Gastrocnemius medialis (tissue), 4 donors: ENCODE measurements around the gene UBASH3B. TPM values are rescaled to one million over a fixed set of nuclear protein-coding genes. Genes with fewer than 3 reads are reported as not detected.
"Not testable (repeated sequence)": the region's sequence is repeated elsewhere in the genome, so short reads cannot be mapped to it uniquely, and the experiment has no call there.

Experiments
- ATAC-seq, 2 donors: fragments of 150-250 bp; one replicate each; pipeline ENCODE4 v1.9.1; 2016
- DNase-seq, 2 donors: peaks; one replicate each; pipeline ENCODE4 v3.0.0-alpha.2; 2019
- H3K27ac ChIP-seq, 4 donors: fragments of 200-600 bp; sonication (generic); 1 replicate in 1 of 4; 2 replicates in 3 of 4; pipeline ENCODE4 v1.5.1; 2016 to 2018; ENCODE audit warnings: mild to moderate bottlenecking in 2 of 4, moderate library complexity in 1 of 4
- H3K27me3 ChIP-seq, 3 donors: fragments of 200-600 bp; sonication (generic) in 2 of 3; 1 replicate in 1 of 3; 2 replicates in 2 of 3; pipeline versions ENCODE4 v1.5.1 to v1.6.0; 2016 to 2019; ENCODE audit warnings: mild to moderate bottlenecking in 1 of 3, moderate library complexity in 1 of 3
- H3K36me3 ChIP-seq, 2 donors: fragments of 200-600 bp; sonication (generic) in 1 of 2; one replicate each; pipeline ENCODE4 v1.5.1; 2017 to 2018
- H3K4me1 ChIP-seq, 2 donors: fragments of 200-600 bp; sonication (generic) in 1 of 2; one replicate each; pipeline ENCODE4 v1.5.1; 2016 to 2017; ENCODE audit warnings: mild to moderate bottlenecking in 2 of 2
- H3K4me3 ChIP-seq, 4 donors: fragments of 200-600 bp; sonication (generic) in 3 of 4; 1 replicate in 1 of 4; 2 replicates in 3 of 4; pipeline ENCODE4 v1.5.1; 2016 to 2019; ENCODE audit warnings: mild to moderate bottlenecking in 2 of 4
- H3K9me3 ChIP-seq, 3 donors: fragments of 200-600 bp; sonication (generic) in 2 of 3; 1 replicate in 1 of 3; 2 replicates in 2 of 3; pipeline ENCODE4 v1.5.1; 2016 to 2019
- CTCF ChIP-seq, 5 experiments: fragments of 450-650 bp in 3 of 5; fragments of 200-600 bp in 2 of 5; sonication (generic) in 2 of 5; IDR thresholded peaks in 4 of 5; conservative IDR thresholded peaks in 1 of 5; 1 replicate in 4 of 5; 2 replicates in 1 of 5; pipeline ENCODE4 v1.5.1; 2016 to 2019; ENCODE audit warnings: antibody characterized with exemption in 5 of 5, mild to moderate bottlenecking in 3 of 5, moderate library complexity in 3 of 5
- POLR2A ChIP-seq, 2 donors: fragments of 450-650 bp; IDR thresholded peaks; one replicate each; pipeline ENCODE4 v1.6.1; 2017; ENCODE audit warnings: antibody characterized with exemption in 2 of 2, mild to moderate bottlenecking in 2 of 2, moderate library complexity in 2 of 2
- in situ Hi-C, 4 donors: fragments of 200-750 bp; cut with MboI; loops; one replicate each; pipeline versions ENCODE4 v1.15.0 to v1.8.0; 2017; ENCODE audit warnings: low sequenced_read_pairs in 4 of 4
- intact Hi-C: fragments of 100-400 bp; cut with DNase I; formaldehyde crosslinking; loops from one replicate; pipeline ENCODE4 v1.15.1; 2023; ENCODE audit warnings: low total_unique reads
- total RNA-seq, 4 donors: library from RNA; depleted of rRNA; stranded (reverse); fragments of >200 nt; gene quantifications; one replicate each; pipeline versions ENCODE4 v1.1.0 to v1.2.3, GENCODE V29; 2016

The UBASH3B gene
- total RNA-seq, 4 donors from 2014 or later: 0.32 to 2.9 (median 0.87) TPM

DNA sequence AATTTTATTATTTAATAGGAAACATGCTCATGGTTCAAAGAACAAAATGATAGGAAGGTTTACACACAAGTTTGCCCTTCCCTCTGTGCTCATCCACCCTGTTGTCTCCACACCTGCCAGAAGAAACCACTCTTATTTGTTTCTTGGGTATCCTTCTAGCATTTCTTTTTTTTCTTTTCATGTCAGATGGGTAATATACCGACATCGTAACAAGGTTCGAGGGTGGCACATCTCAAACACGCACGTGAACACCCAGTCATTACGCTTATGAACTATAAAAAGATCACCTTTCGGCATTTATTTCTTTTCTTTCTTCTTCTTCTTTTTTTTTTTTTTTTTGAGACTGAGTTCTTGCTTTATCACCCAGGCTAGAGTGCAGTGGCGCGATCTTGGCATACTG, 70.5 kb downstream of the UBASH3B start:
- no peaks in the 10 kb centered on the region for H3K27me3 ChIP-seq

DNA sequence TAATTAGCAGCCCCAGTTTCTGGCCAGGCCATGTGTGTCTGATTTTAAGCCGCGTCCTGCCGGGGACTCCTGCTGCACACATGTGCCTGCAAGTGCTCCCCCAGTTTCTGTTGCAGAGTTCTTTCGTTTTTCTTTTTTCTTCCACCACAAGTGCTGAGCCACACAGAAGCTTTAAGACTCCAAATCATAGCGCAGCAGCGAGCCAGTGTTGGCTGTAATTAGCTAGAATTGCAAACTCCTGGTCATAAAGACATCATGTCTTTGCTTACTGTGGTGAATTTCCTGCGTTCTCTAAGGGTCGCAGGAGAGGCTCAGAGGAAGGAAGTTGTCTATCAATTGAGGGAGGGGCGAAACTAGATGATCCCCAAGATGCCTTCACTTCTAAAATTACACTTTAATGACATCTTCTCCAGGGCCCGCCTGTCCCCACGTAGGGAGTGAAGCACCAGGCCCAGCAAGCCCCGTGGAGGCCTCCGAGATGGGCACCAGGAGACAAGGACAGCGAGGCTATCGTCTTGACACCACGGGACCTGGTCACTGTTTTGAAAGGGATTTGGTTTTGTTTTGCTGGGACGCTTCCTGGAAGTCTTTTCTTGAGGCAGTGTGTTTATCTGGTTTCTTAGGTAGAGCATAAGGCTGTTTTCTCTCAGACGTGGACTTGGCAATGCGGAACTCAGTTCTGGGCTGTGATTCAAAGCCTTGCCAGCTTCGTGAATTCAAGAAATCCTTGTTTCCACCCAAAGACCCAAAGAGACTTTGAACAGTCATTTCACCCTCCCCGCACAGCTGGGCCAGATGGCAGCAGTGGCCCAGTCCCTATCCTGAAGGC, 71.8 kb downstream of the UBASH3B start:
- ATAC-seq: no peak

More for the DNA sequence above, 70.5 kb downstream of the UBASH3B start:
- Histone ChIP-seq H3K4me1 (no peaks in the 10 kb centered on the region), H3K9me3 (no peaks in the 10 kb centered on the region), H3K27ac (no peak overlapping the region), H3K4me3 (no peak overlapping the region), H3K36me3 (no peaks in the 10 kb centered on the region)
- TF ChIP-seq POLR2A (IDR thresholded peaks at IDR 0.05): no peak
- no peak for TF ChIP-seq CTCF (IDR thresholded peaks at IDR 0.05 in 4 of 5, conservative IDR thresholded peaks at IDR 0.05 in 1 of 5)
- in situ Hi-C loops: no loop called here
- intact Hi-C loops: no loop called here
- DNase-seq (no peak), ATAC-seq (no peak)

GRCh38 chr11:122728561-122728960, 73.0 kb downstream of the UBASH3B start:
- intact Hi-C loops (no loop called here), in situ Hi-C loops (no loop called here)
- TF ChIP-seq POLR2A (IDR thresholded peaks at IDR 0.05): no peak
- TF ChIP-seq CTCF (IDR thresholded peaks at IDR 0.05 in 4 of 5, conservative IDR thresholded peaks at IDR 0.05 in 1 of 5): no peak
- H3K27me3 ChIP-seq: no peaks in the 10 kb centered on the region
- H3K36me3 ChIP-seq: no peaks in the 10 kb centered on the region
- no peaks in the 10 kb centered on the region for H3K4me1 ChIP-seq
- DNase-seq (no peak), ATAC-seq (no peak)
- no peak overlapping the region for H3K4me3 ChIP-seq
- H3K9me3 ChIP-seq: no peaks in the 10 kb centered on the region
- H3K27ac ChIP-seq: no peak overlapping the region

More for the DNA sequence above, 71.8 kb downstream of the UBASH3B start:
- H3K4me1 ChIP-seq: no peaks in the 10 kb centered on the region
- in situ Hi-C loops (no loop called here), intact Hi-C loops (no loop called here)
- no peak overlapping the region for H3K27ac ChIP-seq
- no peak for DNase-seq
- TF ChIP-seq CTCF (IDR thresholded peaks at IDR 0.05 in 4 of 5, conservative IDR thresholded peaks at IDR 0.05 in 1 of 5) (no peak), POLR2A (IDR thresholded peaks at IDR 0.05) (no peak)
- H3K27me3 ChIP-seq: no peaks in the 10 kb centered on the region
- no peaks in the 10 kb centered on the region for H3K36me3 ChIP-seq
- no peaks in the 10 kb centered on the region for H3K9me3 ChIP-seq
- H3K4me3 ChIP-seq: no peak overlapping the region

GRCh38 chr11:122729139-122729538, 73.6 kb downstream of the UBASH3B start:
- Histone ChIP-seq H3K9me3 (no peaks in the 10 kb centered on the region), H3K4me1 (no peaks in the 10 kb centered on the region), H3K36me3 (no peaks in the 10 kb centered on the region), H3K4me3 (no peak overlapping the region), H3K27me3 (no peaks in the 10 kb centered on the region), H3K27ac (no peak overlapping the region)
- intact Hi-C loops: no loop called here
- no peak for TF ChIP-seq CTCF (IDR thresholded peaks at IDR 0.05 in 4 of 5, conservative IDR thresholded peaks at IDR 0.05 in 1 of 5)
- DNase-seq (no peak), ATAC-seq (no peak)
- in situ Hi-C loops: no loop called here

DNA sequence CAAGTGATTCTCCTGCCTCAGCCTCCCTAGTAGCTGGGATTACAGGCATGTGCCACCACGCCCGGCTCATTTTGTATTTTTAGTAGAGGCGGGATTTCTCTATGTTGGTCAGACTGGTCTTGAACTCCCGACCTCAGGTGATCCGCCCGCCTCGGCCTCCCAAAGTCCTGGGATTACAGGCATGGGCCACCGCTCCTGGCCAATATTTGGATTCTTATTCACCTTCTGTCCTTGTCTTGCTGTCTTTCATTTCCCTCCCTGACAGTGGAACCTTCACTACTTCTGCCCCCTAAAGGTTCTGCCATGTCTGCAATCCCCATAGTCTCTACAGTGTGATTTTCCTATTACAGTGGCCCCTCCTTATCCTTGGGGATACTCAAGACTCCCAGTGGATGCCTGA, 75.2 kb downstream of the UBASH3B start:
- DNase-seq, H3K27ac ChIP-seq, H3K9me3 ChIP-seq, intact Hi-C loops, H3K4me1 ChIP-seq, H3K4me3 ChIP-seq, ATAC-seq, H3K27me3 ChIP-seq, H3K36me3 ChIP-seq, in situ Hi-C loops: not testable (repeated sequence)
